H1 (cell line): ENCODE results near the gene LCOR. TPM values are rescaled to one million over a fixed set of nuclear protein-coding genes. Genes with fewer than 3 reads are reported as not detected.

Source experiments
- CBX8 ChIP-seq: fragments of 300-800, 300-1000 bp; sonication (generic); IDR thresholded peaks from 2 replicates; pipeline ENCODE4 v1.7.1; 2016; ENCODE audit warnings: low read depth, low read length, borderline replicate concordance
- SP4 ChIP-seq: IDR thresholded peaks from 2 replicates; pipeline ENCODE4 v1.6.1; 2012; ENCODE audit warnings: low read length, inconsistent platforms
- polyA plus RNA-seq, 7 experiments: library from polyadenylated mRNA; depleted of rRNA in 3 of 7; stranded (reverse) in 5 of 7; unstranded in 2 of 7; fragments of >200 nt in 5 of 7; fragments of 200-250 nt in 2 of 7; gene quantifications; 1 replicate in 5 of 7; 2 replicates in 1 of 7; 4 replicates in 1 of 7; pipeline versions ENCODE4 v1.2.1 to v1.2.3, GENCODE V29; 2011 to 2013; ENCODE audit warnings: missing spikeins in 2 of 7, mixed read lengths in 2 of 7
- total RNA-seq: library from RNA; stranded (reverse); fragmentation: NEBNext Ultra II Directional; extraction: Animal tissue kit (Norgen Biotek cat#: 25700); gene quantifications from 2 replicates; pipeline ENCODE4 v1.2.1, GENCODE V29; 2021

LCOR gene
- total and polyA plus RNA-seq, 2 of the 8 experiments (the other 6 are each of a cell fraction or from before 2014, with no cell fraction given) = 4.7 to 25.5 TPM

GRCh38 chr10:96838529-96838928 lies 6.4 kb downstream of the LCOR start (continued):
- no peak for TF ChIP-seq SP4
- TF ChIP-seq CBX8 = no peak
